ENCODE data around the gene ADARB2. TPM values are rescaled to one million over a fixed set of nuclear protein-coding genes. Genes with fewer than 3 reads are reported as not detected.

Gene ADARB2
- total and polyA plus RNA-seq, 2 donors (not counting 1 experiment from before 2014, with no cell fraction given), result not detected

DNA sequence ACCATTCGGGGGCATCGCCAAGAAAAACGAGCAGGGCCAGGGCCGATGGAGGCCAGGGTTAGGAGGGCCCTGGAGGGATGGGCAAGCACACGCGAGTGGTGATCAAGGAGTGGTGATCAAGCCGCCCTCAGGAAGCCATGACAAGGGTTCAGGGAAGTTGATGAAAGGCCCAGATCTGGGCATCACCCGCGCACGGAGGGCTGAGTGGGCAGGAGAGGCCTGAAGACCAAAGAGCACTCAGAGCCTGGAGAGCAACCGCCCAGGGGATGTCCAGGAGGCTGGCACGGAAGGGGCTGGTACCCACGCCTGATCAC is 566.5 kb downstream of the ADARB2 start:
- H3K27ac ChIP-seq (ENCODE audit: insufficient read depth, low read length), result no peak overlapping the region

DNA sequence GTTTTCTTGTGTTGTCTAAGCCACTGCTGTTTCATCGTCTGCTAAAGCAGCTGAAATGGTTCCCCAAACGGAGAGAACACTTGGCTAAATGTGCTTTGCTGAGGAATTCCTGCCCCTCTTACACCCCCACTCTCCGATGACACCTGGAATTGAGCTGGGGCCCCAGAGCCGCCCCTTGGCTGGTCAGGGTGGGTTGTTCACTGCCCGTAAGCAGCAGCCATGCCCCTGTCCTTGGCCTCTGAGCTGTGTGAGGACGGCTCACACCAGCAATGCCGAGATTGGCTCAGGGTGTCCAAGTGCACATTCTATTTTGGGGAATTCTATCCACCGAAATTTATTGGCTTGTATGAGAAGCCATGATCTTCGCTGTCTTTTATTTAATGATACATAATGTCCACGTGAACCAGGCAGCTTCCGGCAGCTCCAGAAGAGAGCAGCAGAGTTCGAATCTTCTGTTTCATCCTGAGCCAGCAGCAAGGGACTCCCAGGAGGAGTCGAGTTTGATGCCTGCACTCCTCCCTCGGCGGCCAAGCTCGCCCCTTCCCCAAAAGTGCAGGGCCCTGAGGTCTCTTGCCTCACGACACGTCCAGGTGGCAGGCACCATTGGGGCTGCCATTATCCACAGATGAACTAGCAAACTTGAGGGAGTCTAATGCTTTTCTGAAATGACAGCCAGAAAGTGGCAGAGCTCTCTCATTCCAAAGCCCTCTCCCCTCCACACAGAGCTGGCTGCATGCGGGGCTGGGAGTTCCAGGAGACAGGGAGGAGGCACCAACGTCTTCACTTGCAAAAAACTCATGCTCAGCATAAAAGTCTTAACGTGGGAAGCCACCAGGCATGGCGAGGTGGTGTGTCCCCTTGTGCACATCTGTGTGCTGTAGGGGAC is 567.1 kb downstream of the ADARB2 start:
- H3K36me3 ChIP-seq (ENCODE audit: control insufficient read depth, insufficient read depth, low read length), result no peaks in the 10 kb centered on the region
- no peak for DNase-seq (ENCODE audit: low read depth in 2 of 2)
- H3K27ac ChIP-seq (ENCODE audit: insufficient read depth, low read length), result no peak overlapping the region
- no peaks in the 10 kb centered on the region for H4K20me1 ChIP-seq (ENCODE audit: control insufficient read depth, extremely low read depth, insufficient read depth, low read length)
- H3K4me3 ChIP-seq (replicated peaks in 1 of 4; ENCODE audit: control extremely low read depth in 1 of 4, insufficient read depth in 1 of 4, low read depth in 3 of 4, low read length in 4 of 4), result no peak overlapping the region
- TF ChIP-seq, protein P1, sequence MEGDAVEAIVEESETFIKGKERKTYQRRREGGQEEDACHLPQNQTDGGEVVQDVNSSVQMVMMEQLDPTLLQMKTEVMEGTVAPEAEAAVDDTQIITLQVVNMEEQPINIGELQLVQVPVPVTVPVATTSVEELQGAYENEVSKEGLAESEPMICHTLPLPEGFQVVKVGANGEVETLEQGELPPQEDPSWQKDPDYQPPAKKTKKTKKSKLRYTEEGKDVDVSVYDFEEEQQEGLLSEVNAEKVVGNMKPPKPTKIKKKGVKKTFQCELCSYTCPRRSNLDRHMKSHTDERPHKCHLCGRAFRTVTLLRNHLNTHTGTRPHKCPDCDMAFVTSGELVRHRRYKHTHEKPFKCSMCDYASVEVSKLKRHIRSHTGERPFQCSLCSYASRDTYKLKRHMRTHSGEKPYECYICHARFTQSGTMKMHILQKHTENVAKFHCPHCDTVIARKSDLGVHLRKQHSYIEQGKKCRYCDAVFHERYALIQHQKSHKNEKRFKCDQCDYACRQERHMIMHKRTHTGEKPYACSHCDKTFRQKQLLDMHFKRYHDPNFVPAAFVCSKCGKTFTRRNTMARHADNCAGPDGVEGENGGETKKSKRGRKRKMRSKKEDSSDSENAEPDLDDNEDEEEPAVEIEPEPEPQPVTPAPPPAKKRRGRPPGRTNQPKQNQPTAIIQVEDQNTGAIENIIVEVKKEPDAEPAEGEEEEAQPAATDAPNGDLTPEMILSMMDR (conservative IDR thresholded peaks at IDR 0.05 in 1 of 2, IDR thresholded peaks at IDR 0.05 in 1 of 2; ENCODE audit: low read depth in 1 of 2, low read length in 2 of 2), result no peak
- no peak for TF ChIP-seq EZH2 (IDR thresholded peaks at IDR 0.05; ENCODE audit: low read length, missing control alignments)
- no peaks in the 10 kb centered on the region for H3K27me3 ChIP-seq (ENCODE audit: control insufficient read depth, insufficient read depth, low read length)
- no peaks in the 10 kb centered on the region for H3K9me3 ChIP-seq (ENCODE audit: control insufficient read depth, insufficient read depth, low read depth, low read length)
- no peaks in the 10 kb centered on the region for H3K4me1 ChIP-seq (ENCODE audit: control insufficient read depth, extremely low read depth, insufficient read depth, low read length)
- H3K79me2 ChIP-seq (ENCODE audit: control insufficient read depth, insufficient read depth, low read length), result no peaks in the 10 kb centered on the region
- H2AFZ ChIP-seq (ENCODE audit: low read length), result no peak overlapping the region
- no peak overlapping the region for H3K4me2 ChIP-seq (ENCODE audit: extremely low read depth, insufficient read depth, low read length)
- no peak overlapping the region for H3K9ac ChIP-seq (ENCODE audit: insufficient read depth, low read length)

More for the DNA sequence above, 566.5 kb downstream of the ADARB2 start:
- H3K4me3 ChIP-seq (replicated peaks in 1 of 4; ENCODE audit: control extremely low read depth in 1 of 4, insufficient read depth in 1 of 4, low read depth in 3 of 4, low read length in 4 of 4), result no peak overlapping the region
- no peak for DNase-seq (ENCODE audit: low read depth in 2 of 2)
- no peak overlapping the region for H2AFZ ChIP-seq (ENCODE audit: low read length)
- TF ChIP-seq, protein P1 (conservative IDR thresholded peaks at IDR 0.05 in 1 of 2, IDR thresholded peaks at IDR 0.05 in 1 of 2; ENCODE audit: low read depth in 1 of 2, low read length in 2 of 2), result no peak
- no peak for TF ChIP-seq EZH2 (IDR thresholded peaks at IDR 0.05; ENCODE audit: low read length, missing control alignments)
- H3K9me3 ChIP-seq (ENCODE audit: control insufficient read depth, insufficient read depth, low read depth, low read length), result no peaks in the 10 kb centered on the region
- H3K79me2 ChIP-seq (ENCODE audit: control insufficient read depth, insufficient read depth, low read length), result no peaks in the 10 kb centered on the region
- no peaks in the 10 kb centered on the region for H4K20me1 ChIP-seq (ENCODE audit: control insufficient read depth, extremely low read depth, insufficient read depth, low read length)
- no peak overlapping the region for H3K9ac ChIP-seq (ENCODE audit: insufficient read depth, low read length)
- no peaks in the 10 kb centered on the region for H3K4me1 ChIP-seq (ENCODE audit: control insufficient read depth, extremely low read depth, insufficient read depth, low read length)
- H3K36me3 ChIP-seq (ENCODE audit: control insufficient read depth, insufficient read depth, low read length), result no peaks in the 10 kb centered on the region
- no peaks in the 10 kb centered on the region for H3K27me3 ChIP-seq (ENCODE audit: control insufficient read depth, insufficient read depth, low read length)
- H3K4me2 ChIP-seq (ENCODE audit: extremely low read depth, insufficient read depth, low read length), result no peak overlapping the region

DNA sequence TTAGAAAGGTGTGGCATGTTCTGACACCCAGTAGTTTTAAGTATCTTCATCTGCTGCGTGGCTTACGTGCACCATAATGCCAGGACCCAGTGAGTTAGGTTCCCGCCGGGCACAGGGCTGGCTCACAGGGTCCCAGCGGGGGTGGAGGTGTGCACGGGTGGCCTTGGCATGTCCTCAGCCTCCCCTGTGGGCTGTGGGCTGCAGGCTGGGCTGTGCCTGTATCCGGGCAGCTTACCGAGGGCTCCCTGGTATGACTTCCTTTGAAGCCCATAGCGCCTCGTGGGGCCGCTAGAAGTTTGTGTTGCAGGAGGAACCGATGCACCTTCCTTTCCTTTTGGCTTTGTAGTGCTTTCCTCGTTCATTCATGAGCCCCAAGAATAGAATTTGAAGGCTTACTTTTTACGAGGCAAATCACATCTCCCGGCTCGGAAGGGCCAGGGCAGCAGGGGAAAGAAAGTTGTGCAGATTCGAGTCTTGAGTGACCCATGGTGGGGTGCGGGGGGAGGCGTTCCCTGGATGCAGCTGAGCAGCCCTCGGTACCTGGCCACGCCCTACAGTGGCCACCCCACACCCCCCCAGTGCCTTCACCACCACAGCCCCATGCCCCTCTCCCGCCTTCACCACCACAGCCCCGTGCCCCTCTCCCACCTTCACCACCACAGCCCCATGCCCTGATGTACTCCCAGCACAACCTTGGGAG is 568.0 kb downstream of the ADARB2 start:
- H3K9ac ChIP-seq (ENCODE audit: insufficient read depth, low read length), result no peak overlapping the region
- no peaks in the 10 kb centered on the region for H3K9me3 ChIP-seq (ENCODE audit: control insufficient read depth, insufficient read depth, low read depth, low read length)
- no peak overlapping the region for H2AFZ ChIP-seq (ENCODE audit: low read length)
- no peak for DNase-seq (ENCODE audit: low read depth in 2 of 2)
- H3K79me2 ChIP-seq (ENCODE audit: control insufficient read depth, insufficient read depth, low read length), result no peaks in the 10 kb centered on the region
- no peaks in the 10 kb centered on the region for H3K27me3 ChIP-seq (ENCODE audit: control insufficient read depth, insufficient read depth, low read length)
- H4K20me1 ChIP-seq (ENCODE audit: control insufficient read depth, extremely low read depth, insufficient read depth, low read length), result no peaks in the 10 kb centered on the region
- H3K4me3 ChIP-seq (replicated peaks in 1 of 4; ENCODE audit: control extremely low read depth in 1 of 4, insufficient read depth in 1 of 4, low read depth in 3 of 4, low read length in 4 of 4), result no peak overlapping the region
- TF ChIP-seq, protein P1 (conservative IDR thresholded peaks at IDR 0.05 in 1 of 2, IDR thresholded peaks at IDR 0.05 in 1 of 2; ENCODE audit: low read depth in 1 of 2, low read length in 2 of 2), result no peak
- no peak for TF ChIP-seq EZH2 (IDR thresholded peaks at IDR 0.05; ENCODE audit: low read length, missing control alignments)
- no peaks in the 10 kb centered on the region for H3K36me3 ChIP-seq (ENCODE audit: control insufficient read depth, insufficient read depth, low read length)
- no peak overlapping the region for H3K4me2 ChIP-seq (ENCODE audit: extremely low read depth, insufficient read depth, low read length)
- H3K27ac ChIP-seq (ENCODE audit: insufficient read depth, low read length), result no peak overlapping the region
- no peaks in the 10 kb centered on the region for H3K4me1 ChIP-seq (ENCODE audit: control insufficient read depth, extremely low read depth, insufficient read depth, low read length)
